ENCODE data around the gene ART5. TPM values are rescaled to one million over a fixed set of nuclear protein-coding genes. Genes with fewer than 3 reads are reported as not detected.
"Not testable (repeated sequence)": the region's sequence is repeated elsewhere in the genome, so short reads cannot be mapped to it uniquely, and the experiment has no call there.

Gene ART5
- total and polyA plus RNA-seq, 2 experiments from 2014 or later = 6.3 to 19.3 TPM

- Histone ChIP-seq H3K4me3 (no peak overlapping the region), H3K4me2 (no peak overlapping the region), H3K9me3 (ENCODE audit: low read depth) (no peaks in the 10 kb centered on the region), H3K9me2 (replicated peaks; ENCODE audit: insufficient read depth) (no peaks in the 10 kb centered on the region), H3K4me1 (ENCODE audit: insufficient read depth) (no peaks in the 10 kb centered on the region), H3K27me3 (no peaks in the 10 kb centered on the region), H4K20me1 (ENCODE audit: insufficient read depth, poor library complexity, severe bottlenecking) (no peaks in the 10 kb centered on the region), H3K27ac (no peak overlapping the region), H2AFZ (no peak overlapping the region), H3K79me2 (no peaks in the 10 kb centered on the region), H3K36me3 (replicated peaks; ENCODE audit: insufficient read depth, low read depth) (no peaks in the 10 kb centered on the region)
- TF ChIP-seq EZH2 (IDR thresholded peaks at IDR 0.05; ENCODE audit: borderline replicate concordance) (no peak), EZH2phosphoT487 (IDR thresholded peaks at IDR 0.05; ENCODE audit: low read depth, severe bottlenecking, unreplicated experiment) (no peak), CTCF (IDR thresholded peaks at IDR 0.05; ENCODE audit: poor library complexity) (no peak)
- 95% methylated on average over 33 of the region's 33 CpGs for WGBS (ENCODE audit: low lambda C conversion rate, missing lambda C conversion rate)
- no peak for DNase-seq (ENCODE audit: low spot score)
Observed at GRCh38 chr11:3659595-3660515, 18.1 kb upstream of the ART5 start.

GRCh38 chr11:3658252-3658651 lies 16.5 kb upstream of the ART5 start:
- H3K36me3 ChIP-seq (replicated peaks; ENCODE audit: insufficient read depth, low read depth) = no peaks in the 10 kb centered on the region
- H3K4me1 ChIP-seq (ENCODE audit: insufficient read depth) = no peaks in the 10 kb centered on the region
- H2AFZ ChIP-seq = no peak overlapping the region
- H3K27me3 ChIP-seq = no peaks in the 10 kb centered on the region
- H3K9me2 ChIP-seq (replicated peaks; ENCODE audit: insufficient read depth) = no peaks in the 10 kb centered on the region
- H4K20me1 ChIP-seq (ENCODE audit: insufficient read depth, poor library complexity, severe bottlenecking) = no peaks in the 10 kb centered on the region
- no peak for DNase-seq (ENCODE audit: low spot score)
- no peak overlapping the region for H3K4me2 ChIP-seq
- H3K79me2 ChIP-seq = no peaks in the 10 kb centered on the region
- H3K4me3 ChIP-seq = no peak overlapping the region
- no peaks in the 10 kb centered on the region for H3K9me3 ChIP-seq (ENCODE audit: low read depth)
- no peak for TF ChIP-seq EZH2 (IDR thresholded peaks at IDR 0.05; ENCODE audit: borderline replicate concordance)
- H3K27ac ChIP-seq = no peak overlapping the region
- 99% methylated on average over 8 of the region's 8 CpGs for WGBS (ENCODE audit: low lambda C conversion rate, missing lambda C conversion rate)

DNA sequence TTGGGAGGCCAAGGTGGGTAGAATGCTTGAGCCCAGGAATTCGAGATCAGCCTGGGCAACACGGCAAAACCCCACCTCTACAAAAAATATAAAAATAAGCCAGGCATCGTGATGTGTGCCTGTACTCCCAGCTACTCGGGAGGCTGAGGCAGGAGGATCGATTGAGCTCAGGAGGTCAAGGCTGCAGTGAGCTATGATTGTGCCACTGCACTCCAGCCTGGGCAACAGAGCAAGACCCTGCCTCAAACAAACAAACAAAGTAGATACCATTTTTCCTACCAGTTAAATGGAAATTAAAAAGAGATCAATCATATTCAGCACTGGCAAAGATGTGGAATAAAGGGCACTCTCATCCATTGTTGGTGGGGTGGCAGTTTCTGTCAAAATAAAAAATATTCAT lies 15.5 kb upstream of the ART5 start:
- H3K27ac ChIP-seq; H3K4me3 ChIP-seq; H3K4me1 ChIP-seq (ENCODE audit: insufficient read depth); H4K20me1 ChIP-seq (ENCODE audit: insufficient read depth, poor library complexity, severe bottlenecking); H3K27me3 ChIP-seq; H3K36me3 ChIP-seq (replicated peaks; ENCODE audit: insufficient read depth, low read depth); H3K79me2 ChIP-seq; DNase-seq (ENCODE audit: low spot score); H3K9me3 ChIP-seq (ENCODE audit: low read depth); H3K9me2 ChIP-seq (replicated peaks; ENCODE audit: insufficient read depth); H2AFZ ChIP-seq; H3K4me2 ChIP-seq: not testable (repeated sequence)
- 86% methylated on average over 5 of the region's 5 CpGs for WGBS (ENCODE audit: low lambda C conversion rate, missing lambda C conversion rate)

- no peaks in the 10 kb centered on the region for H4K20me1 ChIP-seq (ENCODE audit: insufficient read depth, poor library complexity, severe bottlenecking)
- H3K4me3 ChIP-seq = no peak overlapping the region
- TF ChIP-seq EZH2 (IDR thresholded peaks at IDR 0.05; ENCODE audit: borderline replicate concordance) = no peak
- TF ChIP-seq EZH2phosphoT487 (IDR thresholded peaks at IDR 0.05; ENCODE audit: low read depth, severe bottlenecking, unreplicated experiment) = no peak
- TF ChIP-seq CTCF (IDR thresholded peaks at IDR 0.05; ENCODE audit: poor library complexity) = no peak
- no peaks in the 10 kb centered on the region for H3K79me2 ChIP-seq
- H2AFZ ChIP-seq = no peak overlapping the region
- H3K4me1 ChIP-seq (ENCODE audit: insufficient read depth) = no peaks in the 10 kb centered on the region
- no peak overlapping the region for H3K4me2 ChIP-seq
- H3K9me3 ChIP-seq (ENCODE audit: low read depth) = no peaks in the 10 kb centered on the region
- WGBS (ENCODE audit: low lambda C conversion rate, missing lambda C conversion rate) = 96% methylated on average over 3 of the region's 3 CpGs
- H3K27ac ChIP-seq = no peak overlapping the region
- H3K36me3 ChIP-seq (replicated peaks; ENCODE audit: insufficient read depth, low read depth) = no peaks in the 10 kb centered on the region
- DNase-seq (ENCODE audit: low spot score) = no peak
- no peaks in the 10 kb centered on the region for H3K27me3 ChIP-seq
- H3K9me2 ChIP-seq (replicated peaks; ENCODE audit: insufficient read depth) = no peaks in the 10 kb centered on the region
Observed at GRCh38 chr11:3655547-3655946, 13.8 kb upstream of the ART5 start.

GRCh38 chr11:3652514-3652913 lies 10.7 kb upstream of the ART5 start:
- not testable (repeated sequence) for H4K20me1 ChIP-seq (ENCODE audit: insufficient read depth, poor library complexity, severe bottlenecking); H3K9me2 ChIP-seq (replicated peaks; ENCODE audit: insufficient read depth); H3K4me2 ChIP-seq; H3K27me3 ChIP-seq; H3K27ac ChIP-seq; H2AFZ ChIP-seq; H3K4me1 ChIP-seq (ENCODE audit: insufficient read depth); H3K36me3 ChIP-seq (replicated peaks; ENCODE audit: insufficient read depth, low read depth); H3K79me2 ChIP-seq; DNase-seq (ENCODE audit: low spot score); H3K4me3 ChIP-seq; H3K9me3 ChIP-seq (ENCODE audit: low read depth)
- WGBS (ENCODE audit: low lambda C conversion rate, missing lambda C conversion rate) = 73% methylated on average over 3 of the region's 3 CpGs

DNA sequence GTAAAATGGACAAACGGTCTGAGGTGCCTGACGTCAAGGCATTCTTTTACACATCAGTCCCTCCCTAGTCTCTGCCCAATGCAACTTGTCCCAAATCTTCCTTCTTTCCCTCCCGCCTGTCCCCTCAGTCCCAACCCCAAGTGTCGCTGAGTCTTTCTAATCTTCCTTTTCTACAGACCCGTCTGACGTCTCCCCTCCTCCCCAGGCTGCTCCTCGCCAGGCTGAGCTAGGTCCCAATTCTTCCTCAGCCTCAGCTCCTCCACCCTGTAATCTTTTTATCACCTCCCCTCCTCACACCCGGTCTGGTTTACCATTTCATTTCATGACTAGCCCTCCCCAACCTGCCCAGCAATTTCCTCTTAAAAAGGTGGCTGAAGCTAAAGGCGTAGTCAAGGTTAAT lies 7.6 kb upstream of the ART5 start:
- not testable (repeated sequence) for H3K36me3 ChIP-seq (replicated peaks; ENCODE audit: insufficient read depth, low read depth); H3K79me2 ChIP-seq; H3K27me3 ChIP-seq; H4K20me1 ChIP-seq (ENCODE audit: insufficient read depth, poor library complexity, severe bottlenecking); H2AFZ ChIP-seq; H3K4me3 ChIP-seq; H3K27ac ChIP-seq; H3K9me2 ChIP-seq (replicated peaks; ENCODE audit: insufficient read depth); H3K9me3 ChIP-seq (ENCODE audit: low read depth); H3K4me2 ChIP-seq; DNase-seq (ENCODE audit: low spot score); H3K4me1 ChIP-seq (ENCODE audit: insufficient read depth)
- 30% methylated on average over 9 of the region's 9 CpGs for WGBS (ENCODE audit: low lambda C conversion rate, missing lambda C conversion rate)

DNA sequence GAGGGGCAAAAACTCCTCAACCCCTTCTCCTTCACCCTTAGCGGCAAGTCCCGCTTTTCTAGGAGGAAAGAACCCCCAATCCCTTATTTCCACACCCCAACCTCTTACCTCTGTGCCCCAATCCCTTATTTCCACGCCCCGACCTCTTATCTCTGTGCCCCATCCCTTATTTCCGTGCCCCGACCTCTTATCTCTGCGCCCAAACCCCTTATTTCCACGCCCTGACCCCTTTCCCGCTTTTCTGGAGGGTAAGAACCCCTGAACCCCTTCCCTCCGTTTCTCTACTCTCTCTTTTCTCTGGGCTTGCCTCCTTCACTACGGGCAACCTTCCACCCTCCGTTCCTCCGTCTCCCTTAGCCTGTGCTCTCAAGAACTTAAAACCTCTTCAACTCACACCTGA lies 7.1 kb upstream of the ART5 start:
- H3K79me2 ChIP-seq; H3K9me3 ChIP-seq (ENCODE audit: low read depth); H3K27ac ChIP-seq; H2AFZ ChIP-seq; H3K9me2 ChIP-seq (replicated peaks; ENCODE audit: insufficient read depth); H4K20me1 ChIP-seq (ENCODE audit: insufficient read depth, poor library complexity, severe bottlenecking); H3K27me3 ChIP-seq; H3K4me1 ChIP-seq (ENCODE audit: insufficient read depth); DNase-seq (ENCODE audit: low spot score); H3K4me3 ChIP-seq; H3K4me2 ChIP-seq; H3K36me3 ChIP-seq (replicated peaks; ENCODE audit: insufficient read depth, low read depth): not testable (repeated sequence)
- 73% methylated on average over 12 of the region's 13 CpGs for WGBS (ENCODE audit: low lambda C conversion rate, missing lambda C conversion rate)
